Stimulated activated CD8-positive, alpha-beta memory T cell treated with anti-CD3 and anti-CD28 coated beads, Interleukin-7, amount 100 ng/mL, for 1 hour (primary cell): Measurements from ENCODE around the gene CFAP410.

ENCODE experiments used
- DNase-seq, 2 donors: peaks; one replicate each; pipeline ENCODE4 v3.0.0-alpha.2; 2020; ENCODE audit warnings: low read depth in 2 of 2

The CFAP410 gene

GRCh38 chr21:44331209-44331608, 8.0 kb downstream of the CFAP410 start:
- no peak for DNase-seq

GRCh38 chr21:44330698-44331097, 8.5 kb downstream of the CFAP410 start:
- DNase-seq = no peak

GRCh38 chr21:44329971-44330681, 9.1 kb downstream of the CFAP410 start:
- DNase-seq = no peak

- no peak for DNase-seq
Observed at GRCh38 chr21:44329086-44329889, 9.9 kb downstream of the CFAP410 start.

- no peak for DNase-seq
Observed at GRCh38 chr21:44328242-44328895, 10.8 kb downstream of the CFAP410 start.

GRCh38 chr21:44327603-44327974, 11.6 kb downstream of the CFAP410 start:
- no peak for DNase-seq

GRCh38 chr21:44326716-44327602, 12.2 kb downstream of the CFAP410 start:
- DNase-seq = no peak

GRCh38 chr21:44326272-44326647, 12.9 kb downstream of the CFAP410 start:
- DNase-seq = no peak

GRCh38 chr21:44325386-44326271, 13.6 kb downstream of the CFAP410 start:
- no peak for DNase-seq

- DNase-seq = no peak
Observed at GRCh38 chr21:44324854-44325107, 14.4 kb downstream of the CFAP410 start.

- no peak for DNase-seq
Observed at GRCh38 chr21:44324106-44324853, 14.9 kb downstream of the CFAP410 start.

GRCh38 chr21:44323591-44323990, 15.6 kb downstream of the CFAP410 start:
- no peak for DNase-seq

- no peak for DNase-seq
Observed at GRCh38 chr21:44322621-44323325, 16.4 kb downstream of the CFAP410 start.

GRCh38 chr21:44321846-44322450, 17.2 kb downstream of the CFAP410 start:
- no peak for DNase-seq

- no peak for DNase-seq
Observed at GRCh38 chr21:44320847-44321246, 18.3 kb downstream of the CFAP410 start.

- no peak for DNase-seq
Observed at GRCh38 chr21:44319407-44320065, 19.7 kb downstream of the CFAP410 start.

- no peak for DNase-seq
Observed at GRCh38 chr21:44318489-44319285, 20.5 kb downstream of the CFAP410 start.

GRCh38 chr21:44317871-44318270, 21.3 kb downstream of the CFAP410 start:
- no peak for DNase-seq
